ENCODE results near the gene TLE4. TPM values are rescaled to one million over a fixed set of nuclear protein-coding genes. Genes with fewer than 3 reads are reported as not detected.

Gene TLE4
- total and polyA plus RNA-seq, 12 donors: 11.8 to 70.5 (median 42.9) TPM

DNA sequence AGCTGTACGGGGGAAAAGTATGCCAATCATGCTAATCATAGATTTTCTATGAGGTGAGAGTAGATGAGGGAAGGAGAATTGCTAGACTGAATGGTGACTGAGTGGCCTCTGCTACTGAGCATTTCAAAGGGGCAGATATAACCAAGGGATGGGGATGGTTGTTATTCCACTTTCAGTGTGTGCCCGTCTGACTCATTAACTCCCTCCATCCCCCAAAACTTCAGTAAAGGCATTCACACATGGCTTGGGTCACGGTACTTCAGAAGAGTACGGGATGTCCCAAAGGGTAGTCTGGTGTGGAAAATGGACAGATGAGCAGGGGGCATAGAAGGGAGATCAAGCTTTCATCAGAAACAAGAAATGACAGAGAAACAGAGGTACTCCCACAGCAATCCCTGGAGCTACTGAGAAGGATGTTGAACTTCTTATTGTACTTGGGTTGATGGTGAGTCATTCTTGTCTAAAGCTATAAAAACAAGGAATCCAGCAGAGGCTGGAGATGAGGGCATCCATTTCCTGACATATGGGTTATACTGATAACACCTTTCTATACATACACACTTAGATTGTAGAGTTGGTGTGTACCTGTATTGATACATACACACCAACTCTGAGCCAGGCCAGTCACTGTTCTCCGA is 8.9 kb upstream of the TLE4 start:
- Histone ChIP-seq H3K4me1 (replicated peaks in 1 of 2) (no peaks in the 10 kb centered on the region), H3K36me3 (replicated peaks in 1 of 2) (no peaks in the 10 kb centered on the region), H3K4me3 (no peak overlapping the region), H3K27me3 (no peaks in the 10 kb centered on the region), H3K9me3 (replicated peaks in 1 of 3) (no peaks in the 10 kb centered on the region), H3K27ac (no peak overlapping the region)
- 87 to 91% (median 88%) methylated on average over 5 of the region's 5 CpGs for WGBS, 4 donors
- DNase-seq: no peak
- no peak for TF ChIP-seq POLR2A (IDR thresholded peaks at IDR 0.05)
- TF ChIP-seq, protein P1, sequence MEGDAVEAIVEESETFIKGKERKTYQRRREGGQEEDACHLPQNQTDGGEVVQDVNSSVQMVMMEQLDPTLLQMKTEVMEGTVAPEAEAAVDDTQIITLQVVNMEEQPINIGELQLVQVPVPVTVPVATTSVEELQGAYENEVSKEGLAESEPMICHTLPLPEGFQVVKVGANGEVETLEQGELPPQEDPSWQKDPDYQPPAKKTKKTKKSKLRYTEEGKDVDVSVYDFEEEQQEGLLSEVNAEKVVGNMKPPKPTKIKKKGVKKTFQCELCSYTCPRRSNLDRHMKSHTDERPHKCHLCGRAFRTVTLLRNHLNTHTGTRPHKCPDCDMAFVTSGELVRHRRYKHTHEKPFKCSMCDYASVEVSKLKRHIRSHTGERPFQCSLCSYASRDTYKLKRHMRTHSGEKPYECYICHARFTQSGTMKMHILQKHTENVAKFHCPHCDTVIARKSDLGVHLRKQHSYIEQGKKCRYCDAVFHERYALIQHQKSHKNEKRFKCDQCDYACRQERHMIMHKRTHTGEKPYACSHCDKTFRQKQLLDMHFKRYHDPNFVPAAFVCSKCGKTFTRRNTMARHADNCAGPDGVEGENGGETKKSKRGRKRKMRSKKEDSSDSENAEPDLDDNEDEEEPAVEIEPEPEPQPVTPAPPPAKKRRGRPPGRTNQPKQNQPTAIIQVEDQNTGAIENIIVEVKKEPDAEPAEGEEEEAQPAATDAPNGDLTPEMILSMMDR (IDR thresholded peaks at IDR 0.05): no peak
- intact Hi-C loops (cut with DNase I): loop anchor here in 1 of 2 donors (10.0 kb wide), 1 partner anchor 152 kb away; no protein-coding TSS in a partner anchor

DNA sequence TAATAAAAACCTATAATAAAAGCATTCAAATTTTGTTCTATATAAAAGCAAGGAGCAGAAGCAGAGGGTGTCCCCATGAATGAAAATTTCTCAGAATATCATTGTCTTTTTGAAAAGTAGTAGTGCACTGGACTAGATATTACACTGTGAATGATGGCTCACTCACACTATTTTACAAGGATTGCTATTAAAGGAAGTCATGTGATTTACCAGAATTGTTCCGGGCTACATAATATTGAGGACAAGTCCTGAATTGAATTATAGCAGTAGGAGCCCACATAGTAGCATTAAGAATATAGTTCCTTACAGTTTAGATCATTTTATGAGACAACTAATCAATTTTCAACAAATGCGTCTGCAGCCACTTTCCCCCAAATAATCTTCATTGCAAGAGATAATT is 7.7 kb upstream of the TLE4 start:
- H3K4me3 ChIP-seq: no peak overlapping the region
- no peaks in the 10 kb centered on the region for H3K9me3 ChIP-seq (replicated peaks in 1 of 3)
- no peak for DNase-seq
- no peaks in the 10 kb centered on the region for H3K27me3 ChIP-seq
- no peaks in the 10 kb centered on the region for H3K4me1 ChIP-seq (replicated peaks in 1 of 2)
- 63 to 85% (median 76%) methylated on average over 2 of the region's 2 CpGs for WGBS, 4 donors
- intact Hi-C loops (cut with DNase I): loop anchor here in 1 of 2 donors (10.0 kb wide), 1 partner anchor 151 kb away; no protein-coding TSS in a partner anchor
- H3K36me3 ChIP-seq (replicated peaks in 1 of 2): no peaks in the 10 kb centered on the region
- H3K27ac ChIP-seq: no peak overlapping the region
- no peak for TF ChIP-seq POLR2A (IDR thresholded peaks at IDR 0.05)
- TF ChIP-seq, protein P1 (IDR thresholded peaks at IDR 0.05): no peak

DNA sequence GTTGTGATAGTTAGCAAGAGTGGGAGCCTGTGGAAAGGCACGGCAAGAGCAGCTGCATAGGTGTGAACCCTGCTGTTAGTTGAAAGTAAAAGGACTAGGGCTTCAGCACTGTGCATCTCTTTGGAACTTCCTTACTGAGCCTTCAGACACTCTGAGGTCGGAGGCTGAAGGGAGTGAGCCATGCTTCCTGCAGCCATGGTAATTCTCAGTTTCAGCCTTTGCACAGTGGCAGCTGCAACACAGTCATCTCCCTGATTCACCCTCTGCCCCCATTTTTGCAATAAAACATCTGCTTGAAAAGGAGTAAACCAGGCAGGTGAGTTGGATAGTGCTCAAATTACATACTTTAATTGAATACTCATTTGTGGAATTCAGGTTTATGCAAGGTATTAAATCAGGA is 6.5 kb upstream of the TLE4 start:
- Histone ChIP-seq H3K27me3 (no peaks in the 10 kb centered on the region), H3K27ac (no peak overlapping the region), H3K4me1 (replicated peaks in 1 of 2) (peaks cover 2 to 7% of the 10 kb centered on the region in 2 donors), H3K4me3 (no peak overlapping the region), H3K9me3 (replicated peaks in 1 of 3) (no peaks in the 10 kb centered on the region), H3K36me3 (replicated peaks in 1 of 2) (no peaks in the 10 kb centered on the region)
- TF ChIP-seq, protein P1 (IDR thresholded peaks at IDR 0.05): no peak
- no peak for TF ChIP-seq POLR2A (IDR thresholded peaks at IDR 0.05)
- DNase-seq: no peak
- intact Hi-C loops (cut with DNase I): loop anchor here in 1 of 2 donors (10.0 kb wide), 1 partner anchor 150 kb away; no protein-coding TSS in a partner anchor
- WGBS, 4 donors: 46 to 66% (median 59%) methylated on average over 2 of the region's 2 CpGs

DNA sequence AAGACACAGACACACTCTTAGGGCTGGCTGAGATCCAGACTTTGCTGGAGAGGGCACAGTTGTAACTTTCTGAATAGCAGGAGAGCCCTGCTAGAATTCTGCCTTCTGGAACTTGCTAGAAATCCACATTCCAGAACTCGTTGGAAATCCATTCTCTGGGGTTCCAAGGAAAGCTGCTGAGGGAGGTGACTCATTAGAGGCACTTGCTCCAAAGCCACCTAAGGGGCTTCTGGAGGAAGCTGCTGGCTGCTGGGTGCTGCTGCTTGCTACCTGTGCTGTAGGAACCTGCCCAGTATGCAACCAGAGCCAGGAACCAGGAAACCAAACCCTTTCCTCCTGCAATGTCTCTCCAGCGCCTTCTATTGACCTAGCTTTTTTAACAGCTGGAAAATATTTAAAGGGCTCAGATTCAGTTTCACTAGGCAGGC is 4.1 kb upstream of the TLE4 start:
- 75 to 91% (median 86%) methylated on average over 1 to 2 of the region's 2 CpGs for WGBS, 4 donors
- H3K9me3 ChIP-seq (replicated peaks in 1 of 3): no peaks in the 10 kb centered on the region
- no peak for TF ChIP-seq POLR2A (IDR thresholded peaks at IDR 0.05)
- TF ChIP-seq, protein P1 (IDR thresholded peaks at IDR 0.05): no peak
- intact Hi-C loops (cut with DNase I): loop anchor here in 1 of 2 donors (10.0 kb wide), 1 partner anchor 147 kb away; no protein-coding TSS in a partner anchor
- peaks cover 6 to 12% of the 10 kb centered on the region in 2 donors for H3K4me1 ChIP-seq (replicated peaks in 1 of 2)
- DNase-seq: no peak
- H3K27ac ChIP-seq: no peak overlapping the region
- no peaks in the 10 kb centered on the region for H3K27me3 ChIP-seq
- no peak overlapping the region for H3K4me3 ChIP-seq
- H3K36me3 ChIP-seq (replicated peaks in 1 of 2): no peaks in the 10 kb centered on the region
